ENCODE results near the gene DNAJA4.

Gene DNAJA4

DNA sequence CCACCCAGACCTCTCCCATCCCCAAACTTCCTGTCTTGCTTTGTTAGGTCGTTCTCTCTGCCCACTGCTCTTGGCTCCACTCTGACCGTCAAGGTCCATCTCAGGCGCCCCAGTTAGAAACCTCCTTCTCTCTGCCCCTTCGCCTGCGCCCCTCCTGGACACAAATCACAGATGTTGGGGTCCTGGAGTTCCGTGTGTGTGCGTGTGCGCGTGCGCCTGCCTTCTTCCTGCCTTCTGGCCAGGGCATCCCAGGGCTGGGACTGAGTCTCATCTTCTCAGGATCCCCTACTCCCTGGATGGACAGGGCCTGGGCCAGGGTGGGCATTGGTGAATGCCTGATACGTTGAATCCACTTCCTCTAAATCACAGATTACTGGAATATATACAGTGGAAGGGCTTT lies 30.9 kb upstream of the DNAJA4 start:
- TF ChIP-seq CTCF (IDR thresholded peaks at IDR 0.05; ENCODE audit: low read depth, low read length), result no peak
- H3K27me3 ChIP-seq (ENCODE audit: insufficient read depth, low read depth, severe bottlenecking), result no peaks in the 10 kb centered on the region

GRCh38 chr15:78234515-78235040 lies 29.8 kb upstream of the DNAJA4 start, which contains the start of gene ACSBG1:
Gene ACSBG1, minus strand, starts transcription at chr15:78234565. Its CDS starts 64 bp downstream, at chr15:78234501.
- TF ChIP-seq CTCF (IDR thresholded peaks at IDR 0.05; ENCODE audit: low read depth, low read length), result no peak
- Histone ChIP-seq H3K27me3 (ENCODE audit: insufficient read depth, low read depth, severe bottlenecking) (no peaks in the 10 kb centered on the region), H3K4me3 (ENCODE audit: low read depth, low read length) (no peak within 1 kb of the TSS), H3K9me3 (ENCODE audit: severe bottlenecking) (no peaks in the 10 kb centered on the region), H3K36me3 (no peaks in the 10 kb centered on the region), H3K27ac (no peak within 1 kb of the TSS)
- DNase-seq, result no peak

More for the DNA sequence above, 30.9 kb upstream of the DNAJA4 start:
- H3K27ac ChIP-seq, result no peak overlapping the region
- DNase-seq, result no peak
- no peaks in the 10 kb centered on the region for H3K9me3 ChIP-seq (ENCODE audit: severe bottlenecking)
- H3K36me3 ChIP-seq, result no peaks in the 10 kb centered on the region
- H3K4me3 ChIP-seq (ENCODE audit: low read depth, low read length), result no peak overlapping the region

GRCh38 chr15:78236491-78236890 lies 27.9 kb upstream of the DNAJA4 start:
- no peak for DNase-seq
- TF ChIP-seq CTCF (IDR thresholded peaks at IDR 0.05; ENCODE audit: low read depth, low read length), result no peak
- Histone ChIP-seq H3K9me3 (ENCODE audit: severe bottlenecking) (no peaks in the 10 kb centered on the region), H3K27ac (no peak overlapping the region), H3K4me3 (ENCODE audit: low read depth, low read length) (no peak overlapping the region), H3K27me3 (ENCODE audit: insufficient read depth, low read depth, severe bottlenecking) (no peaks in the 10 kb centered on the region), H3K36me3 (no peaks in the 10 kb centered on the region)

DNA sequence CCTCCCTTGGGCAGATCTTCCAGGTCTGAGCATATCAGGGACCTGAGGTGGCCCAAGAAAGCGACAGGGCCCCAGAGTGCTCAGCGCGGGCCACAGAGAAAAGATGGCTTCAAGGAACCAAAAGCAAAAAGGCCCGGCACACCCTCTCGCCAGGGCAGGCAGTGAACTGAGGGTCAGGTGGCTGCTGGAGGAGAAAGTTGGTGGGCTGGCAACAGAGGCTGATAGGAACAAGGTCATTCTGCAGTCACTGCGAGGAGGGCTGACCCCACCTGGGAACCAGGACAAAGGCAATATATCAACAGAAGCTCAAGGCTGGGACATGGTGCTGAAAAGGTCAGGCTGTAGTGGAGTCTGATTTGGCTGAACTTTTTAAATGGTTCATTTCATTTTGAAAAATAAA lies 27.2 kb upstream of the DNAJA4 start:
- no peak overlapping the region for H3K4me3 ChIP-seq (ENCODE audit: low read depth, low read length)
- no peaks in the 10 kb centered on the region for H3K9me3 ChIP-seq (ENCODE audit: severe bottlenecking)
- no peak for DNase-seq
- no peaks in the 10 kb centered on the region for H3K27me3 ChIP-seq (ENCODE audit: insufficient read depth, low read depth, severe bottlenecking)
- no peak for TF ChIP-seq CTCF (IDR thresholded peaks at IDR 0.05; ENCODE audit: low read depth, low read length)
- H3K27ac ChIP-seq, result no peak overlapping the region
- H3K36me3 ChIP-seq, result no peaks in the 10 kb centered on the region

DNA sequence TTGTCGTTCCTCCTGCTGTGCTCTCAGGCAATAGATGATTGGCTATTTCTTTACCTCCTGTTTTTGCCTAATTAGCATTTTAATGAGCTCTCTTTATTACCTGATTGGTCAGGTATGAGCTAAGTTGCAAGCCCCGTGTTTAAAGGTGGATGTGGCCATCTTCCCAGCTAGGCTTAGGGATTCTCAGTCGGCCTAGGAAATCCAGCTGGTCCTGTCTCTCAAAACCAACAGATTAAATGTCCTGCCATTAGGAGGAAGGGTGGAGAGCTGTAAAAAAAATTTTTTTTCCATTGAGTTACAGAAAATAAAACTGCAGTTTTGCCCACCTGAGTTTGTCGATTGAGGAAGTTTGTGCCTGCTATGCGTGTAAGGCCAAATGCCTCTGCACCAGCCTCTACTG lies 24.6 kb upstream of the DNAJA4 start:
- H3K4me3 ChIP-seq (ENCODE audit: low read depth, low read length), result no peak overlapping the region
- DNase-seq, result no peak
- no peaks in the 10 kb centered on the region for H3K27me3 ChIP-seq (ENCODE audit: insufficient read depth, low read depth, severe bottlenecking)
- TF ChIP-seq CTCF (IDR thresholded peaks at IDR 0.05; ENCODE audit: low read depth, low read length), result no peak
- H3K9me3 ChIP-seq (ENCODE audit: severe bottlenecking), result no peaks in the 10 kb centered on the region
- no peaks in the 10 kb centered on the region for H3K36me3 ChIP-seq
- H3K27ac ChIP-seq, result no peak overlapping the region

DNA sequence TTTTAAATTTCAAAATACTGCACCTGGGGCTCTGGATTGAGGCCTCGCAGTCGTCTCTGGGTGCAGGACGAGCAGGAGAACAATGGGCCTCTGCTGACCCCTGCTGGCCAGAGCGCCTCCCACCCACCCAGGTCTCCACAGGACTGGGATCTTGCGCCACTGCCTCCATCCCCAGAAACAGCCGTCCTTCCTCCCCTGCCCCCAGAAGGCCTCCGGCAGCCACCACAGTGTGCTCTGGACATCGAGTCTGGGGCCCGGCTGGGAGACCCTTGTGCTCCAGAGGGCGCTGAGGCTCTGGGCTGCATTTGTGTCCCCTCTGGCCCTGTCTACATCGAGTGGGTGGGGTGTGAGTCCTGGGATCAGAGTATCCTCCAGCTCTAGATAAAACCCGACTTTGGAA lies 23.3 kb upstream of the DNAJA4 start:
- Histone ChIP-seq H3K36me3 (no peaks in the 10 kb centered on the region), H3K27me3 (ENCODE audit: insufficient read depth, low read depth, severe bottlenecking) (no peaks in the 10 kb centered on the region), H3K27ac (no peak overlapping the region), H3K4me3 (ENCODE audit: low read depth, low read length) (no peak overlapping the region), H3K9me3 (ENCODE audit: severe bottlenecking) (no peaks in the 10 kb centered on the region)
- peak; percentile 87 for DNase-seq
- TF ChIP-seq CTCF (IDR thresholded peaks at IDR 0.05; ENCODE audit: low read depth, low read length), result peak; percentile 90

All from WERI-Rb-1 (cell line).